SU-DHL-6 (cell line): ENCODE results near the gene PAF1.

Source experiments
- EZH2phosphoT487 ChIP-seq: fragments of 200-600 bp; sonication (generic), shearing (Covaris generic); conservative IDR thresholded peaks from 2 replicates; pipeline ENCODE4 v1.6.1; 2018; ENCODE audit warnings: mild to moderate bottlenecking, antibody characterized with exemption, low read length, moderate library complexity, mixed read lengths
- TF ChIP-seq, protein P1 (sequence below): fragments of 200-600 bp; sonication (generic); IDR thresholded peaks from one replicate; pipeline ENCODE4 v1.5.1; 2017; ENCODE audit warnings: antibody characterized with exemption, mild to moderate bottlenecking, low read length, moderate library complexity; ENCODE audit not compliant: insufficient read depth, poor library complexity, severe bottlenecking

- TF ChIP-seq, protein P1, sequence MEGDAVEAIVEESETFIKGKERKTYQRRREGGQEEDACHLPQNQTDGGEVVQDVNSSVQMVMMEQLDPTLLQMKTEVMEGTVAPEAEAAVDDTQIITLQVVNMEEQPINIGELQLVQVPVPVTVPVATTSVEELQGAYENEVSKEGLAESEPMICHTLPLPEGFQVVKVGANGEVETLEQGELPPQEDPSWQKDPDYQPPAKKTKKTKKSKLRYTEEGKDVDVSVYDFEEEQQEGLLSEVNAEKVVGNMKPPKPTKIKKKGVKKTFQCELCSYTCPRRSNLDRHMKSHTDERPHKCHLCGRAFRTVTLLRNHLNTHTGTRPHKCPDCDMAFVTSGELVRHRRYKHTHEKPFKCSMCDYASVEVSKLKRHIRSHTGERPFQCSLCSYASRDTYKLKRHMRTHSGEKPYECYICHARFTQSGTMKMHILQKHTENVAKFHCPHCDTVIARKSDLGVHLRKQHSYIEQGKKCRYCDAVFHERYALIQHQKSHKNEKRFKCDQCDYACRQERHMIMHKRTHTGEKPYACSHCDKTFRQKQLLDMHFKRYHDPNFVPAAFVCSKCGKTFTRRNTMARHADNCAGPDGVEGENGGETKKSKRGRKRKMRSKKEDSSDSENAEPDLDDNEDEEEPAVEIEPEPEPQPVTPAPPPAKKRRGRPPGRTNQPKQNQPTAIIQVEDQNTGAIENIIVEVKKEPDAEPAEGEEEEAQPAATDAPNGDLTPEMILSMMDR: no peak
- TF ChIP-seq EZH2phosphoT487: no peak
Observed at GRCh38 chr19:39341129-39341718, 49.7 kb downstream of the PAF1 start.
